ENCODE data around the gene GABBR2. TPM values are rescaled to one million over a fixed set of nuclear protein-coding genes. Genes with fewer than 3 reads are reported as not detected.

Gene GABBR2
- total and polyA plus RNA-seq, 9 of the 15 experiments (the other 6 are each of a cell fraction or from before 2014, with no cell fraction given): 0.15 to 1.9 (median 0.32) TPM

GRCh38 chr9:98332405-98332831 is 376.3 kb downstream of the GABBR2 start (continued):
- peak; percentile 99 for TF ChIP-seq RBM25 (IDR thresholded peaks at IDR 0.05; ENCODE audit: low read depth, low read length, severe bottlenecking)
- no peak; the same call in 1 of the 2 replicates for TF ChIP-seq GABPA (tag; conservative IDR thresholded peaks at IDR 0.05; ENCODE audit: low read depth)
- TF ChIP-seq HEY1 (CRISPR knock-in tag; IDR thresholded peaks at IDR 0.05; ENCODE audit: borderline replicate concordance): no peak
- no peak for TF ChIP-seq POLR2AphosphoS2 (IDR thresholded peaks at IDR 0.05; ENCODE audit: low read length)
- TF ChIP-seq PRPF4 (IDR thresholded peaks at IDR 0.05; ENCODE audit: insufficient read depth, low read depth, low read length, poor library complexity, severe bottlenecking): no peak
- no peak for TF ChIP-seq ZNF584 (CRISPR knock-in tag; IDR thresholded peaks at IDR 0.05; ENCODE audit: low read depth)
- TF ChIP-seq ZNF766 (CRISPR knock-in tag; conservative IDR thresholded peaks at IDR 0.05): no peak
- TF ChIP-seq ZFP36 (IDR thresholded peaks at IDR 0.05; ENCODE audit: low read depth, low read length, partially characterized antibody): peak; percentile 96
- TF ChIP-seq ZNF174 (CRISPR knock-in tag; IDR thresholded peaks at IDR 0.05): no peak
- no peak for TF ChIP-seq ID3 (CRISPR knock-in tag; IDR thresholded peaks at IDR 0.05)
- TF ChIP-seq ID3 (tag; IDR thresholded peaks at IDR 0.05): no peak
- TF ChIP-seq TRIM28 (IDR thresholded peaks at IDR 0.05): no peak
- TF ChIP-seq RFX5 (IDR thresholded peaks at IDR 0.05; ENCODE audit: low read depth, low read length): no peak
- TF ChIP-seq HDAC8 (tag; IDR thresholded peaks at IDR 0.05): no peak
- TF ChIP-seq SFPQ (IDR thresholded peaks at IDR 0.05; ENCODE audit: low read depth, low read length): no peak
- peak; percentile 85 for TF ChIP-seq CBFA2T2 (conservative IDR thresholded peaks at IDR 0.05)
- TF ChIP-seq RHOXF2B (CRISPR knock-in tag; conservative IDR thresholded peaks at IDR 0.05): no peak
- TF ChIP-seq EP300 (IDR thresholded peaks at IDR 0.05; ENCODE audit: low read length): peak; percentile 89
- TF ChIP-seq ATF6 (CRISPR knock-in tag; IDR thresholded peaks at IDR 0.05): no peak
- no peak for TF ChIP-seq PHB (CRISPR knock-in tag; IDR thresholded peaks at IDR 0.05)
- TF ChIP-seq CHAMP1 (IDR thresholded peaks at IDR 0.05): peak; percentile 79; the same call in 1 of the 2 replicates
- no peak for TF ChIP-seq ZSCAN32 (CRISPR knock-in tag; IDR thresholded peaks at IDR 0.05)
- TF ChIP-seq NFIC (IDR thresholded peaks at IDR 0.05): peak; percentile 47
- 0 out of 2 replicates have a peak, but pooled peaks have one; percentile 14 for TF ChIP-seq DMBX1 (CRISPR knock-in tag; IDR thresholded peaks at IDR 0.05; ENCODE audit: borderline replicate concordance)

All from K562 (cell line).